HG03280 (cell line): ENCODE measurements around the gene SH2D5.
A peak's percentile ranks its signal among the peaks of the same experiment; 100 is the strongest.
"Not testable (repeated sequence)": the region's sequence is repeated elsewhere in the genome, so short reads cannot be mapped to it uniquely, and the experiment has no call there.

Experiments
- ATAC-seq: cut with Tn5 transposase; IDR thresholded peaks from one replicate; pipeline ENCODE4 v1.9.1; 2021; ENCODE audit warnings: mild to moderate bottlenecking, moderate library complexity; ENCODE audit not compliant: unreplicated experiment

The SH2D5 gene

GRCh38 chr1:20728371-20729154 is 3.9 kb downstream of the SH2D5 start:
- no peak for ATAC-seq

- ATAC-seq, result no peak
These were observed 4.7 kb downstream of the SH2D5 start for GRCh38 chr1:20727746-20728316.

GRCh38 chr1:20726932-20727745 is 5.4 kb downstream of the SH2D5 start:
- ATAC-seq, result no peak

- no peak for ATAC-seq
These were observed 6.2 kb downstream of the SH2D5 start for GRCh38 chr1:20726118-20726911.

- ATAC-seq, result no peak
These were observed 7.0 kb downstream of the SH2D5 start for GRCh38 chr1:20725189-20726117.

- ATAC-seq, result no peak
These were observed 7.9 kb downstream of the SH2D5 start for GRCh38 chr1:20724364-20725188.

GRCh38 chr1:20723537-20724363 is 8.8 kb downstream of the SH2D5 start:
- no peak for ATAC-seq

GRCh38 chr1:20723159-20723536 is 9.4 kb downstream of the SH2D5 start:
- ATAC-seq, result no peak

- ATAC-seq, result no peak
These were observed 11.1 kb downstream of the SH2D5 start for GRCh38 chr1:20721117-20722061.

GRCh38 chr1:20720631-20721091 is 11.8 kb downstream of the SH2D5 start:
- ATAC-seq, result no peak

GRCh38 chr1:20719871-20720620 is 12.5 kb downstream of the SH2D5 start:
- no peak for ATAC-seq

GRCh38 chr1:20719261-20719660 is 13.2 kb downstream of the SH2D5 start:
- no peak for ATAC-seq

- ATAC-seq, result not testable (repeated sequence)
These were observed 14.1 kb downstream of the SH2D5 start for GRCh38 chr1:20718343-20718882.

- ATAC-seq, result peak; percentile 53
These were observed 14.8 kb downstream of the SH2D5 start, which contains the start of gene KIF17 for GRCh38 chr1:20717452-20718342. TSS of gene KIF17 (minus strand) at chr1:20718007. CDS start at chr1:20717706, 301 bp downstream.

GRCh38 chr1:20716232-20716631 is 16.3 kb downstream of the SH2D5 start:
- no peak for ATAC-seq
